GM12891 (cell line): ENCODE measurements around the gene ARSG.

Experiments used
- POLR2A ChIP-seq: IDR thresholded peaks from 2 replicates; pipeline ENCODE4 v1.6.1; 2011; ENCODE audit warnings: low read depth, low read length, control low read depth
- POLR2AphosphoS5 ChIP-seq: IDR thresholded peaks from 2 replicates; pipeline ENCODE4 v1.6.1; 2011; ENCODE audit warnings: low read depth, low read length, control low read depth
- POU2F2 ChIP-seq: IDR thresholded peaks from 2 replicates; pipeline ENCODE4 v1.6.1; 2011; ENCODE audit warnings: low read depth, mild to moderate bottlenecking, control low read depth, low read length, moderate library complexity
- SPI1 ChIP-seq: IDR thresholded peaks from 2 replicates; pipeline ENCODE4 v1.6.1; 2011; ENCODE audit warnings: low read depth, low read length, control low read depth
- TAF1 ChIP-seq: IDR thresholded peaks from 2 replicates; pipeline ENCODE4 v1.6.1; 2011; ENCODE audit warnings: low read depth, low read length, control low read depth

- TF ChIP-seq POLR2A (no peak), POU2F2 (no peak), TAF1 (no peak), POLR2AphosphoS5 (no peak), SPI1 (no peak)
Measured at GRCh38 chr17:68382582-68383085, 91.3 kb downstream of the ARSG start.
